ENCODE data around the gene CST9. TPM values are rescaled to one million over a fixed set of nuclear protein-coding genes. Genes with fewer than 3 reads are reported as not detected.

The CST9 gene, protein sequence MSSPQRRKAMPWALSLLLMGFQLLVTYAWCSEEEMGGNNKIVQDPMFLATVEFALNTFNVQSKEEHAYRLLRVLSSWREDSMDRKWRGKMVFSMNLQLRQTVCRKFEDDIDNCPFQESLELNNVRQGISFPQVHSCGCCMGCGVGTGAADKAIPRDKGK
- not detected in 5 replicates for total RNA-seq (2022; extraction: Qiagen RNA extraction)

DNA sequence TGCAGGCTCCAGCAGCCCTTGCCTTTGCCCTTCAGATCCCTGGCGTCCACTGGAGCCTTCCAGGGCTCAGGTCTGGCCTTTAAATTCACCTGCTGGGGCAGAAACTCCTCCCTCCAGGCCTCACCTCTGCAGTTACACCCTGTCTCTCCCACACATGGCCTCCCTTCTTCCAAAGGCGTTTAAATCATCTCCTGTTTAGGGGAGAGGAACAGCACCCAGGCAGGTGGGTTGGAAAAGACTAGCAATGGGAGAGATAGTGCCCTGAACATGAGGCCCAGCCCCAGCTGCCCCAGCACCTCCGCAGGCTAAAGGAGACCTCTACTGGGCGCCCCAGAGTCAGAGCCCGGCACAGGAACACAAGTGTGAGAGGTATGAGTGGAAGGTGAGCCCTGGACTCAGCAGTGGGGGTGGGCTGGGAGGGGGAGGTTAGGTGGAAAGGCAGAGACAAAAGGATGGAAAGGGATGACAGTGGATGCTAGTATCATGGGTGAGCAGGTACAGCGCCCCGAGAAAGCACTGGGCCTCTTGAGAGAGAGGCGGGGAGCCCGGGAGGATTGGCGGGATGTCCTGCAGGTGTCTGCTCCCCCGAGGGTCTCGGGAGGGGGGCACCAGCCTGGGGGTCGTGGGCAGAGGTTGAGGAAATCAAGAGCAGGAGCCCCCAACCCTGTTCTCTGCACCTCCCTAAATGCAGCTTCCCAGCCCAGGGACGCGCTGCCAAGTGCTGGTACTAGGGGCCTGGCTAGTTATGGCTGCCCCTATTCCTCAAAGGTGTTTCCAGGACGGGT lies at the start of gene CST9:
TSS of gene CST9 (minus strand) at position 51 of the 785 bp plus-strand sequence. CDS start 53 bp downstream, outside the sequence.

GRCh38 chr20:23637282-23638221 lies 31.8 kb upstream of the CST9 start, which contains the start of gene CST3:
TSS of gene CST3 (minus strand) at chr20:23637955. CDS start at chr20:23637862, 93 bp downstream.

DNA sequence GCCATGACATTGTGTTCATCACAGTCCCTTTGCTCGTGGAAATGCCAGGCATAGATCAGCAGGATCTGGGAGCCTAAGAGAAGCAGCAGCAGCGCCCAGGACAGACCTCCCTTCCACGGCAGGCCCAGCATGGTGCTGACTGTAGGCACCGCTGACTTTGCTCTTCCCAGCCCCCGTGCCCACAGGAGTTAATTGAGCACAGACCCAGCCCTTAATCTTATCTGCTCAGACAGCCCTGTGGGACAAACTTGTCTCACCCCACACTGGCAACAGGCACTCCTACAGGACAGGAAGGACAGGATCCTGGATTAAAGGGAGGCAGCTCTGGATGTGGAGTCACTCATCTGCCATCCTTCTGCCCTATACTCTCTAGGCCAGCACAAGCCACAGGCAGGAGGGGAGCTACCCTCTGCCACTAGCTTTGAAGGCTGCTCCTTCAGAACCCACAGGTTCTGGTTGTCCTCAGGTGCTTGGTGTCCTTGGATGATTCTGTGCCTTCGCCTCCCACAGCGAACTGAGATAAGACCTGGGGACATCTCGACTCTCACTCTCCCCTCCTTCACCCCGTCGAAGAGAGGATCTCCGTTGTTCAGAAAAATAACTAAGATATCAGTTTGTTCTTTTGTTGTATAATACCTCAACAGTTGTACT lies 37.3 kb downstream of the CST9 start, which contains the start of gene CST9L:
TSS of gene CST9L (minus strand) at position 165 of the 651 bp plus-strand sequence. CDS start at position 131, 34 bp downstream.

Other genes with a start within 250 kb of the CST9 start
- gene GZF1, start 243.7 kb downstream of the CST9 start, total RNA-seq (2022; extraction: Qiagen RNA extraction), result 7.7 to 14.4 TPM (median 10.8 TPM) in 5 replicates
- 2.8 to 3.4 TPM (median 3.3 TPM) in 5 replicates for gene NAPB, start 184.4 kb downstream of the CST9 start, total RNA-seq (2022; extraction: Qiagen RNA extraction)
- gene CSTL1, start 166.2 kb downstream of the CST9 start, total RNA-seq (2022; extraction: Qiagen RNA extraction), result 0.35 TPM in 1 of 5 replicates, not detected in the others
- gene CST11, start 153.0 kb downstream of the CST9 start, total RNA-seq (2022; extraction: Qiagen RNA extraction), result not detected in 5 replicates
- not detected in 5 replicates for gene CST8, start 114.8 kb downstream of the CST9 start, total RNA-seq (2022; extraction: Qiagen RNA extraction)
- not detected in 5 replicates for gene CST9L, start 37.4 kb downstream of the CST9 start, total RNA-seq (2022; extraction: Qiagen RNA extraction)
- 263 to 436 TPM (median 419 TPM) in 5 replicates for gene CST3, start 32.0 kb upstream of the CST9 start, total RNA-seq (2022; extraction: Qiagen RNA extraction)
- not detected in 5 replicates for gene CST4, start 83.1 kb upstream of the CST9 start, total RNA-seq (2022; extraction: Qiagen RNA extraction)
- gene CST1, start 145.0 kb upstream of the CST9 start, total RNA-seq (2022; extraction: Qiagen RNA extraction), result 0.67 to 0.86 TPM (median 0.84 TPM) in 5 replicates
- gene CST2, start 220.8 kb upstream of the CST9 start, total RNA-seq (2022; extraction: Qiagen RNA extraction), result 0.27 to 0.85 TPM (median 0.43 TPM) in 5 replicates

Data from A549 treated with Mapracorat at 1 μM for 4 hours (cell line).